IPS DF 4.7 (cell line): ENCODE data around the gene DBN1.

Experiments
- DNase-seq: peaks from one replicate; pipeline ENCODE4 v3.0.0-alpha.2; 2013; ENCODE audit warnings: low spot score; ENCODE audit errors: extremely low read depth

The DBN1 gene

GRCh38 chr5:177473443-177474001 lies at the start of gene DBN1:
TSS of gene DBN1 (minus strand) at chr5:177473634. CDS start at chr5:177473521, 113 bp downstream.
- no peak for DNase-seq

GRCh38 chr5:177520916-177521513 lies 47.6 kb upstream of the DBN1 start:
- no peak for DNase-seq

GRCh38 chr5:177520271-177520670 lies 46.8 kb upstream of the DBN1 start:
- no peak for DNase-seq

GRCh38 chr5:177519463-177520235 lies 46.2 kb upstream of the DBN1 start:
- no peak for DNase-seq

GRCh38 chr5:177516601-177517568 lies 43.5 kb upstream of the DBN1 start, which contains the start of gene DDX41:
TSS of gene DDX41 (minus strand) at chr5:177516961. CDS start at chr5:177516945, 16 bp downstream.
- peak; percentile 95 for DNase-seq

- no peak for DNase-seq
Observed at GRCh38 chr5:177515580-177515979, 42.1 kb upstream of the DBN1 start.

GRCh38 chr5:177514541-177514940 lies 41.1 kb upstream of the DBN1 start:
- no peak for DNase-seq

GRCh38 chr5:177513500-177513899 lies 40.1 kb upstream of the DBN1 start:
- DNase-seq: no peak

GRCh38 chr5:177512736-177513380 lies 39.4 kb upstream of the DBN1 start:
- no peak for DNase-seq

- DNase-seq: no peak
Observed at GRCh38 chr5:177511796-177512675, 38.6 kb upstream of the DBN1 start.

GRCh38 chr5:177511181-177511580 lies 37.7 kb upstream of the DBN1 start:
- DNase-seq: no peak

GRCh38 chr5:177510567-177511053 lies 37.2 kb upstream of the DBN1 start:
- DNase-seq: no peak

GRCh38 chr5:177509991-177510566 lies 36.6 kb upstream of the DBN1 start:
- DNase-seq: no peak

- no peak for DNase-seq
Observed at GRCh38 chr5:177509381-177509951, 36.0 kb upstream of the DBN1 start, which contains the start of gene DOK3. TSS of gene DOK3 (minus strand) at chr5:177509826. CDS start at chr5:177509540, 286 bp downstream.

- DNase-seq: no peak
Observed at GRCh38 chr5:177508837-177509236, 35.4 kb upstream of the DBN1 start.

- no peak for DNase-seq
Observed at GRCh38 chr5:177508221-177508611, 34.8 kb upstream of the DBN1 start.

- no peak for DNase-seq
Observed at GRCh38 chr5:177507596-177508220, 34.3 kb upstream of the DBN1 start.

- no peak for DNase-seq
Observed at GRCh38 chr5:177507165-177507564, 33.7 kb upstream of the DBN1 start.
